Ishikawa (cell line): Measurements from ENCODE around the gene CASP10.

ENCODE experiments used
- EP300 ChIP-seq: IDR thresholded peaks from 2 replicates; pipeline ENCODE4 v1.6.1; 2012; ENCODE audit warnings: borderline replicate concordance
- NFIC ChIP-seq: IDR thresholded peaks from 2 replicates; pipeline ENCODE4 v1.6.1; 2012
- TEAD4 ChIP-seq: IDR thresholded peaks from 2 replicates; pipeline ENCODE4 v1.6.1; 2012
- YY1 ChIP-seq: IDR thresholded peaks from 2 replicates; pipeline ENCODE4 v1.6.1; 2012; ENCODE audit warnings: low read depth

GRCh38 chr2:201235860-201236811 is 53.2 kb downstream of the CASP10 start:
- TF ChIP-seq NFIC (peak; percentile 24; the same call in 1 of the 2 replicates), YY1 (no peak), TEAD4 (0 out of 2 replicates have a peak, but pooled peaks have one; percentile 15), EP300 (no peak)
